HepG2 (cell line): Measurements from ENCODE around the gene SSBP4. TPM values are rescaled to one million over a fixed set of nuclear protein-coding genes. Genes with fewer than 3 reads are reported as not detected.
A peak's percentile ranks its signal among the peaks of the same experiment; 100 is the strongest.

Source experiments
- GRHL1 ChIP-seq: sonication (generic); formaldehyde crosslinking; conservative IDR thresholded peaks from 2 replicates; pipeline ENCODE4 v1.8.0; 2022; ENCODE audit warnings: missing genetic modification reagents
- HOMEZ ChIP-seq: IDR thresholded peaks from 2 replicates; pipeline ENCODE4 v1.6.1; 2016; ENCODE audit warnings: low read depth
- KDM5B ChIP-seq: sonication (generic); formaldehyde crosslinking; IDR thresholded peaks from 2 replicates; pipeline ENCODE4 v1.4.0; 2020; ENCODE audit warnings: missing genetic modification reagents, mild to moderate bottlenecking, borderline replicate concordance
- MBNL3 ChIP-seq: fragments of 250-450 bp; sonication (Bioruptor Pico); conservative IDR thresholded peaks from 2 replicates; pipeline ENCODE4 v1.8.0; 2022; ENCODE audit warnings: mild to moderate bottlenecking, inconsistent platforms
- MXD4 ChIP-seq: IDR thresholded peaks from 2 replicates; pipeline ENCODE4 v1.6.1; 2016; ENCODE audit warnings: mild to moderate bottlenecking, missing biosample characterization, missing genetic modification reagents
- NR2F2 ChIP-seq: IDR thresholded peaks from 2 replicates; pipeline ENCODE4 v1.6.1; 2012; ENCODE audit warnings: low read depth, inconsistent platforms, borderline replicate concordance
- PAX8 ChIP-seq: sonication (generic); formaldehyde crosslinking; IDR thresholded peaks from 2 replicates; pipeline ENCODE4 v1.8.0; 2022; ENCODE audit warnings: mild to moderate bottlenecking, missing genetic modification reagents, borderline replicate concordance
- SAFB2 ChIP-seq: sonication (generic); formaldehyde crosslinking; IDR thresholded peaks from 2 replicates; pipeline ENCODE4 v1.5.1; 2020; ENCODE audit warnings: missing genetic modification reagents, low read depth, mild to moderate bottlenecking, borderline replicate concordance
- SIX4 ChIP-seq: sonication (generic); formaldehyde crosslinking; IDR thresholded peaks from 2 replicates; pipeline ENCODE4 v1.4.0; 2020; ENCODE audit warnings: missing genetic modification reagents
- SKI ChIP-seq: fragments of 450-650 bp; IDR thresholded peaks from one replicate; pipeline ENCODE4 v1.6.1; 2018; ENCODE audit warnings: mild to moderate bottlenecking; ENCODE audit not compliant: partially characterized antibody
- SMC3 ChIP-seq: IDR thresholded peaks from 2 replicates; pipeline ENCODE4 v1.6.1; 2011; ENCODE audit warnings: low read length, improper control_type of control experiment
- SRSF4 ChIP-seq: fragments of 200-400 bp; formaldehyde crosslinking; IDR thresholded peaks from one replicate; pipeline ENCODE4 v1.6.1; 2018; ENCODE audit warnings: mild to moderate bottlenecking, low read depth, low read length, moderate library complexity; ENCODE audit not compliant: poor library complexity, severe bottlenecking
- TFDP2 ChIP-seq: sonication (generic); formaldehyde crosslinking; IDR thresholded peaks from 2 replicates; pipeline ENCODE4 v1.4.0; 2020; ENCODE audit warnings: missing genetic modification reagents
- ZBED4 ChIP-seq: sonication (generic); formaldehyde crosslinking; IDR thresholded peaks from 2 replicates; pipeline ENCODE4 v1.4.0; 2020; ENCODE audit warnings: missing genetic modification reagents, borderline replicate concordance
- ZC3H4 ChIP-seq: sonication (generic); formaldehyde crosslinking; IDR thresholded peaks from 2 replicates; pipeline ENCODE4 v1.4.0; 2020; ENCODE audit warnings: missing genetic modification reagents, borderline replicate concordance
- ZFX ChIP-seq: sonication (generic); formaldehyde crosslinking; IDR thresholded peaks from 2 replicates; pipeline ENCODE4 v1.4.0; 2020; ENCODE audit warnings: mild to moderate bottlenecking, low read depth, missing genetic modification reagents, moderate library complexity
- ZNF136 ChIP-seq: sonication (generic); formaldehyde crosslinking; IDR thresholded peaks from 2 replicates; pipeline ENCODE4 v1.8.1; 2022; ENCODE audit warnings: low read depth, mild to moderate bottlenecking, moderate library complexity, missing genetic modification reagents
- ZNF543 ChIP-seq: sonication (generic); formaldehyde crosslinking; IDR thresholded peaks from 2 replicates; pipeline ENCODE4 v1.4.0; 2020; ENCODE audit warnings: mild to moderate bottlenecking, missing genetic modification reagents
- ZNF605 ChIP-seq: sonication (generic); formaldehyde crosslinking; IDR thresholded peaks from 2 replicates; pipeline ENCODE4 v1.8.0; 2022; ENCODE audit warnings: mild to moderate bottlenecking, missing genetic modification reagents
- ZNF644 ChIP-seq: IDR thresholded peaks from 2 replicates; pipeline ENCODE4 v1.6.1; 2016; ENCODE audit warnings: low read depth
- ZNF713 ChIP-seq: sonication (generic); formaldehyde crosslinking; IDR thresholded peaks from 2 replicates; pipeline ENCODE4 v1.4.0; 2020; ENCODE audit warnings: mild to moderate bottlenecking, missing genetic modification reagents
- polyA plus RNA-seq, 8 experiments: library from polyadenylated mRNA; depleted of rRNA in 3 of 8; stranded (reverse) in 7 of 8; unstranded in 1 of 8; fragments of >200 nt; fragmentation: Illumina TruSeq in 4 of 8; extraction: Trizol in 4 of 8; gene quantifications; 2 replicates each; pipeline versions ENCODE4 v1.2.1 to v1.2.3, GENCODE V29; 2011 to 2016; ENCODE audit warnings: low read depth in 4 of 8, missing spikeins in 1 of 8, mixed read lengths in 1 of 8; ENCODE audit not compliant: insufficient read depth in 1 of 8
- total RNA-seq, 5 experiments: library from RNA; depleted of rRNA; stranded (reverse); fragments of >200 nt; fragmentation: Illumina TruSeq; extraction: Trizol; gene quantifications; 2 replicates each; pipeline ENCODE4 v1.2.3, GENCODE V29; 2016; ENCODE audit warnings: low read depth in 1 of 5

Gene SSBP4
- total and polyA plus RNA-seq, 2 of the 13 experiments (the other 11 are each of a cell fraction or from before 2014, with no cell fraction given): 20.8 to 39.5 TPM

GRCh38 chr19:18469069-18469846 is 50.1 kb downstream of the SSBP4 start (continued):
- no peak for TF ChIP-seq SKI
- TF ChIP-seq GRHL1 (CRISPR knock-in tag): no peak
- TF ChIP-seq ZNF136 (CRISPR knock-in tag): 0 out of 2 replicates have a peak, but pooled peaks have one; percentile 85
- no peak for TF ChIP-seq SAFB2
- TF ChIP-seq MBNL3 (CRISPR knock-in tag): no peak
- TF ChIP-seq ZFX (CRISPR knock-in tag): peak; percentile 60
- TF ChIP-seq SRSF4: no peak
- no peak for TF ChIP-seq MXD4 (CRISPR knock-in tag)
- peak; percentile 14; the same call in 1 of the 2 replicates for TF ChIP-seq SMC3
- TF ChIP-seq TFDP2: 0 out of 2 replicates have a peak, but pooled peaks have one; percentile 21
- no peak for TF ChIP-seq ZNF644 (CRISPR knock-in tag)
- no peak for TF ChIP-seq ZNF543
- no peak for TF ChIP-seq PAX8 (CRISPR knock-in tag)
- no peak for TF ChIP-seq ZC3H4 (CRISPR knock-in tag)
- no peak for TF ChIP-seq ZNF713 (CRISPR knock-in tag)
- TF ChIP-seq SIX4 (CRISPR knock-in tag): no peak
- TF ChIP-seq ZBED4 (CRISPR knock-in tag): no peak
- no peak for TF ChIP-seq ZNF605
- no peak for TF ChIP-seq NR2F2
- 0 out of 2 replicates have a peak, but pooled peaks have one; percentile 1 for TF ChIP-seq HOMEZ (CRISPR knock-in tag)
- TF ChIP-seq KDM5B: 0 out of 2 replicates have a peak, but pooled peaks have one; percentile 10
